Testis (tissue), 2 donors: ENCODE measurements around the gene ORC1.

Experiments
- CTCF ChIP-seq, 3 experiments: fragments of 450-650 bp in 2 of 3; fragments of 200-600 bp in 1 of 3; sonication (generic) in 1 of 3; IDR thresholded peaks; one replicate each; pipeline ENCODE4 v1.5.1; 2016 to 2019; ENCODE audit warnings: antibody characterized with exemption in 3 of 3, mild to moderate bottlenecking in 2 of 3, moderate library complexity in 1 of 3
- POLR2A ChIP-seq: fragments of 450-650 bp; IDR thresholded peaks from one replicate; pipeline ENCODE4 v1.6.1; 2017; ENCODE audit warnings: antibody characterized with exemption, mild to moderate bottlenecking, moderate library complexity

GRCh38 chr1:52400131-52400530 lies 4.1 kb downstream of the ORC1 start:
- TF ChIP-seq CTCF (IDR thresholded peaks at IDR 0.05) (no peak), POLR2A (no peak)
